HG03342 (cell line): ENCODE data around the gene ZRANB1.
"Not testable (repeated sequence)": the region's sequence is repeated elsewhere in the genome, so short reads cannot be mapped to it uniquely, and the experiment has no call there.

ENCODE experiments used
- ATAC-seq: cut with Tn5 transposase; IDR thresholded peaks from one replicate; pipeline ENCODE4 v1.9.1; 2021; ENCODE audit warnings: mild to moderate bottlenecking, moderate library complexity; ENCODE audit not compliant: unreplicated experiment

ZRANB1 gene

GRCh38 chr10:124962421-124962820 lies 20.5 kb downstream of the ZRANB1 start:
- ATAC-seq = no peak

- no peak for ATAC-seq
Measured at GRCh38 chr10:124963866-124964720, 22.2 kb downstream of the ZRANB1 start.

- no peak for ATAC-seq
Measured at GRCh38 chr10:124966008-124966407, 24.1 kb downstream of the ZRANB1 start.

- no peak for ATAC-seq
Measured at GRCh38 chr10:124967255-124967654, 25.3 kb downstream of the ZRANB1 start.

GRCh38 chr10:124971276-124971675 lies 29.4 kb downstream of the ZRANB1 start:
- ATAC-seq = no peak

GRCh38 chr10:124972637-124973036 lies 30.7 kb downstream of the ZRANB1 start:
- no peak for ATAC-seq

- ATAC-seq = no peak
Measured at GRCh38 chr10:124974131-124974530, 32.2 kb downstream of the ZRANB1 start.

- peak; percentile 68 for ATAC-seq
Measured at GRCh38 chr10:124975977-124976514, 34.1 kb downstream of the ZRANB1 start.

- ATAC-seq = no peak
Measured at GRCh38 chr10:124977161-124977560, 35.2 kb downstream of the ZRANB1 start.

- no peak for ATAC-seq
Measured at GRCh38 chr10:124977648-124978375, 35.9 kb downstream of the ZRANB1 start.

- no peak for ATAC-seq
Measured at GRCh38 chr10:124978376-124978725, 36.4 kb downstream of the ZRANB1 start.

GRCh38 chr10:124983321-124983720 lies 41.4 kb downstream of the ZRANB1 start:
- ATAC-seq = no peak

GRCh38 chr10:124984376-124984775 lies 42.5 kb downstream of the ZRANB1 start:
- no peak for ATAC-seq

- no peak for ATAC-seq
Measured at GRCh38 chr10:124985162-124985561, 43.2 kb downstream of the ZRANB1 start.

- no peak for ATAC-seq
Measured at GRCh38 chr10:124987788-124988187, 45.9 kb downstream of the ZRANB1 start.

- ATAC-seq = not testable (repeated sequence)
Measured at GRCh38 chr10:124988753-124989152, 46.8 kb downstream of the ZRANB1 start.

- no peak for ATAC-seq
Measured at GRCh38 chr10:124989526-124989925, 47.6 kb downstream of the ZRANB1 start.

- no peak for ATAC-seq
Measured at GRCh38 chr10:124990671-124991625, 49.0 kb downstream of the ZRANB1 start.

- ATAC-seq = no peak
Measured at GRCh38 chr10:124991835-124992234, 49.9 kb downstream of the ZRANB1 start.

GRCh38 chr10:124992462-124993344 lies 50.8 kb downstream of the ZRANB1 start:
- ATAC-seq = peak; percentile 64
